RWPE2 (cell line): ENCODE results near the gene URGCP.
"Not testable (repeated sequence)": the region's sequence is repeated elsewhere in the genome, so short reads cannot be mapped to it uniquely, and the experiment has no call there.

Experiments used
- ATAC-seq: fragments of 200-7000 bp; cut with Tn5 transposase; 3 replicates; pipeline ENCODE4 v1.9.1; 2021; ENCODE audit warnings: low read depth
- DNase-seq: peaks from one replicate; pipeline ENCODE4 v3.0.0-alpha.2; 2020; ENCODE audit warnings: low spot score
- H3K27ac ChIP-seq: fragments of 450-650 bp; 2 replicates; pipeline ENCODE4 v1.5.1; 2017; ENCODE audit warnings: mild to moderate bottlenecking; ENCODE audit not compliant: poor library complexity, severe bottlenecking
- H3K27me3 ChIP-seq: fragments of 250-450 bp; sonication (Bioruptor Pico); 2 replicates; pipeline ENCODE4 v1.5.1; 2021; ENCODE audit warnings: mild to moderate bottlenecking, moderate library complexity; ENCODE audit not compliant: insufficient read depth, poor library complexity, severe bottlenecking
- H3K36me3 ChIP-seq: fragments of 250-450 bp; sonication (Bioruptor Pico); 2 replicates; pipeline ENCODE4 v1.5.1; 2020; ENCODE audit warnings: low read depth, mild to moderate bottlenecking, moderate library complexity
- H3K4me1 ChIP-seq: fragments of 250-450 bp; sonication (Bioruptor Pico); 2 replicates; pipeline ENCODE4 v1.5.1; 2021; ENCODE audit warnings: mild to moderate bottlenecking, moderate library complexity; ENCODE audit not compliant: insufficient read depth, poor library complexity, severe bottlenecking
- H3K4me3 ChIP-seq: fragments of 250-450 bp; sonication (Bioruptor Pico); 2 replicates; pipeline ENCODE4 v1.5.1; 2021; ENCODE audit warnings: mild to moderate bottlenecking, moderate library complexity; ENCODE audit not compliant: severe bottlenecking
- H3K9me3 ChIP-seq: fragments of 250-450 bp; sonication (Bioruptor Pico); 2 replicates; pipeline ENCODE4 v1.5.1; 2021; ENCODE audit warnings: mild to moderate bottlenecking, moderate library complexity; ENCODE audit not compliant: severe bottlenecking
- CTCF ChIP-seq: fragments of 450-650 bp; IDR thresholded peaks from one replicate; pipeline ENCODE4 v1.5.1; 2017; ENCODE audit warnings: mild to moderate bottlenecking, moderate library complexity; ENCODE audit not compliant: poor library complexity, severe bottlenecking

URGCP gene

GRCh38 chr7:43902542-43903054 lies 3.8 kb downstream of the URGCP start:
- ATAC-seq (no peak), DNase-seq (no peak)
- TF ChIP-seq CTCF, result no peak
- peaks cover 17% of the 10 kb centered on the region for H3K4me1 ChIP-seq
- H3K27ac ChIP-seq, result no peak overlapping the region
- H3K4me3 ChIP-seq, result no peak overlapping the region
- H3K27me3 ChIP-seq, result no peaks in the 10 kb centered on the region
- H3K36me3 ChIP-seq, result no peaks in the 10 kb centered on the region; the same call in 1 of the 2 replicates
- no peaks in the 10 kb centered on the region for H3K9me3 ChIP-seq

GRCh38 chr7:43898571-43898970 lies 7.8 kb downstream of the URGCP start:
- not testable (repeated sequence) for ATAC-seq, H3K27me3 ChIP-seq, H3K4me3 ChIP-seq, DNase-seq, H3K27ac ChIP-seq, H3K4me1 ChIP-seq, H3K9me3 ChIP-seq
- peaks cover 20% of the 10 kb centered on the region for H3K36me3 ChIP-seq

- Histone ChIP-seq H3K9me3 (no peaks in the 10 kb centered on the region), H3K27ac (no peak overlapping the region), H3K27me3 (no peaks in the 10 kb centered on the region), H3K4me1 (no peaks in the 10 kb centered on the region), H3K36me3 (peaks cover 32% of the 10 kb centered on the region), H3K4me3 (no peak overlapping the region)
- no peak for TF ChIP-seq CTCF
- ATAC-seq (no peak), DNase-seq (no peak)
Measured at GRCh38 chr7:43895847-43896415, 10.5 kb downstream of the URGCP start.

GRCh38 chr7:43891069-43891955 lies 15.1 kb downstream of the URGCP start:
- Histone ChIP-seq H3K27me3 (no peaks in the 10 kb centered on the region), H3K27ac (no peak overlapping the region), H3K9me3 (no peaks in the 10 kb centered on the region), H3K4me1 (peaks cover 4% of the 10 kb centered on the region), H3K36me3 (peaks cover 39% of the 10 kb centered on the region), H3K4me3 (no peak overlapping the region)
- DNase-seq (no peak), ATAC-seq (no peak)
- TF ChIP-seq CTCF, result no peak

GRCh38 chr7:43890468-43890867 lies 15.9 kb downstream of the URGCP start:
- no peak for TF ChIP-seq CTCF
- ATAC-seq, result no peak
- peaks cover 39% of the 10 kb centered on the region for H3K36me3 ChIP-seq
- no peaks in the 10 kb centered on the region for H3K9me3 ChIP-seq
- H3K27me3 ChIP-seq, result no peaks in the 10 kb centered on the region
- no peak overlapping the region for H3K27ac ChIP-seq
- H3K4me3 ChIP-seq, result no peak overlapping the region
- peaks cover 4% of the 10 kb centered on the region for H3K4me1 ChIP-seq
- no peak for DNase-seq
